A549 (cell line): Measurements from ENCODE around the gene OR1L6.

ENCODE experiments used
- CTCF ChIP-seq: fragments of >200 bp; sonication (Bioruptor Twin); formaldehyde crosslinking; IDR thresholded peaks from 3 replicates; pipeline ENCODE4 v1.5.1; 2016
- EHMT2 ChIP-seq: fragments of 200-600 bp; sonication (generic); IDR thresholded peaks from 2 replicates; pipeline ENCODE4 v1.6.1; 2016; ENCODE audit warnings: antibody characterized with exemption, low read depth, mild to moderate bottlenecking, moderate library complexity
- POLR2A ChIP-seq: IDR thresholded peaks from 2 replicates; pipeline ENCODE4 v1.6.1; 2012; ENCODE audit warnings: mild to moderate bottlenecking, low read length

GRCh38 chr9:122791872-122792669 is 50.0 kb downstream of the OR1L6 start:
- TF ChIP-seq CTCF (no peak), EHMT2 (no peak), POLR2A (no peak)
